Right atrium auricular region (tissue), 2 donors: ENCODE data around the gene STXBP1. TPM values are rescaled to one million over a fixed set of nuclear protein-coding genes. Genes with fewer than 3 reads are reported as not detected.

Experiments used
- DNase-seq: peaks from one replicate; pipeline ENCODE4 v3.0.0-alpha.2; 2019; ENCODE audit warnings: low spot score
- H3K27ac ChIP-seq, 2 donors: fragments of 200-600 bp; sonication (generic); 1 replicate in 1 of 2; 2 replicates in 1 of 2; pipeline ENCODE4 v1.5.1; 2016 to 2019
- H3K27me3 ChIP-seq, 2 donors: fragments of 200-600 bp; sonication (generic); one replicate each; pipeline versions ENCODE4 v1.5.1 to v1.6.0; 2017 to 2019
- H3K36me3 ChIP-seq: fragments of 200-600 bp; sonication (generic); one replicate; pipeline ENCODE4 v1.5.1; 2016
- H3K4me1 ChIP-seq, 2 donors: fragments of 200-600 bp; sonication (generic); one replicate each; pipeline versions ENCODE4 v1.5.1 to v1.6.0; 2017 to 2019
- H3K4me3 ChIP-seq, 2 donors: fragments of 200-600 bp; sonication (generic); 1 replicate in 1 of 2; 2 replicates in 1 of 2; pipeline ENCODE4 v1.5.1; 2017 to 2019; ENCODE audit warnings: mild to moderate bottlenecking in 1 of 2, moderate library complexity in 1 of 2
- H3K9me3 ChIP-seq, 2 donors: fragments of 200-600 bp; sonication (generic); one replicate each; pipeline ENCODE4 v1.5.1; 2019
- CTCF ChIP-seq, 2 donors: fragments of 200-600 bp; sonication (generic); IDR thresholded peaks; one replicate each; pipeline ENCODE4 v1.5.1; 2019; ENCODE audit warnings: antibody characterized with exemption in 2 of 2
- total RNA-seq, 2 donors: library from RNA; depleted of rRNA; stranded (reverse); fragments of >200 nt; gene quantifications; one replicate each; pipeline ENCODE4 v1.1.0, GENCODE V29; 2016

The STXBP1 gene
- total RNA-seq, 2 donors from 2014 or later: 44.9 to 72.8 TPM

DNA sequence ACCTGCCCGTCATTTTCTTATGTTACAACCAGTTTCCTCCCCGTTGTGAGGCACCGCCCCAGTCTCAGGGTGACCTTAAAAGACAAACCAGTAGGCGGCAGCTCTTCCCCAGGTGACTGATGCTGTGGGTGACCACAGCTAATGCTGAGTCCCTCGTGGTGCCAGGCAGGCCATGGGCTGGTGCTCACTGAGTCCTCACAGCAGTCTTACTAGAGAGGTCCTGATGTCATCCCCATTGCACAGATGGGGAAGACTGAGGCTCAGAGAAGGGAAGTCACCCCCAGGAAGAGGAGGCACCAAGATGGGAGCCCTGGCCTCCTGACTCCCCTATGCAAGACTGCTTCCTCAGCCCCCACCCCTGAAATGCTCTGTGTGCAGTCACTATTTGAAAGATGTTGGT, 95.7 kb downstream of the STXBP1 start:
- H3K4me1 ChIP-seq: no peaks in the 10 kb centered on the region
- no peaks in the 10 kb centered on the region for H3K36me3 ChIP-seq
- DNase-seq: no peak
- no peaks in the 10 kb centered on the region for H3K27me3 ChIP-seq
- H3K4me3 ChIP-seq: no peak overlapping the region
- no peak for TF ChIP-seq CTCF (IDR thresholded peaks at IDR 0.05)
- H3K9me3 ChIP-seq: no peaks in the 10 kb centered on the region
- H3K27ac ChIP-seq: no peak overlapping the region

DNA sequence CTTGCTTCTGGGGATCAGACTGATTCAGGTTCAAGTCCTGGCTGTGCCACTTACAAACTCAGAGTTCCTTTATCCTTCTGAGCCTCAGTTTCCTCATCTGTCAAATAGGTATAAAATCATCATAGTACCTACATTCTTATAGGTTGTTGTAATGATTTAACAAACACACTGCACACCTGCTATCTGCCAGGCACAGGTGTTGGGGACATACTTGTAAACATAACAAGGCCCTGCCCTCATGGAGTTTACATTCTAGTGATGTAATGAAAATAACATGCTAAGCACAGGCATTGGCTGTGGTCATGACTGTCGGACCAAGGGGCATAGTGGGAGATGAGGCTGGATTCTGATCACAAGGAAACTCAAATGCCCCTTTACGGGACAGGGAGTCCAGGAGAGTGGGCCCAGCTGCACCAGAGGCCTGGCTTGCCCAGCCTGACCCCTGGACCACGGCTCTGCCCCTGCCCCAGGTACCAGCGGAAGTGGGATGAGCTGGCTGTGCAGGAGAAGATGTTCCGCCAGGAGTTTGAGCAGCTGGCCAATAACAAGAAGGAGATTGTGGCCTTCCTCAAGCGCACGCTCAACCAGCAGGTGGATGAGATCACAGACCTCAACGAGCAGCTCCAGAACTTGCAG, 97.0 kb downstream of the STXBP1 start:
- TF ChIP-seq CTCF (IDR thresholded peaks at IDR 0.05): no peak
- H3K27ac ChIP-seq: no peak overlapping the region
- no peaks in the 10 kb centered on the region for H3K36me3 ChIP-seq
- no peak for DNase-seq
- H3K4me1 ChIP-seq: peaks cover 0 to 2% of the 10 kb centered on the region in 2 donors
- H3K27me3 ChIP-seq: no peaks in the 10 kb centered on the region
- no peak overlapping the region for H3K4me3 ChIP-seq
- no peaks in the 10 kb centered on the region for H3K9me3 ChIP-seq

- H3K36me3 ChIP-seq: no peaks in the 10 kb centered on the region
- no peak overlapping the region for H3K4me3 ChIP-seq
- TF ChIP-seq CTCF (IDR thresholded peaks at IDR 0.05): no peak
- H3K27ac ChIP-seq: no peak overlapping the region
- DNase-seq: no peak
- H3K27me3 ChIP-seq: no peaks in the 10 kb centered on the region
- peaks cover 0 to 13% of the 10 kb centered on the region in 2 donors for H3K4me1 ChIP-seq
- H3K9me3 ChIP-seq: no peaks in the 10 kb centered on the region
Observed at GRCh38 chr9:127710204-127710783, 98.2 kb downstream of the STXBP1 start.

- H3K27ac ChIP-seq: no peak overlapping the region
- no peak overlapping the region for H3K4me3 ChIP-seq
- peaks cover 0 to 17% of the 10 kb centered on the region in 2 donors for H3K4me1 ChIP-seq
- H3K36me3 ChIP-seq: no peaks in the 10 kb centered on the region
- H3K27me3 ChIP-seq: no peaks in the 10 kb centered on the region
- H3K9me3 ChIP-seq: no peaks in the 10 kb centered on the region
- no peak for DNase-seq
- TF ChIP-seq CTCF (IDR thresholded peaks at IDR 0.05): no peak
Observed at GRCh38 chr9:127711226-127711701, 99.2 kb downstream of the STXBP1 start.

DNA sequence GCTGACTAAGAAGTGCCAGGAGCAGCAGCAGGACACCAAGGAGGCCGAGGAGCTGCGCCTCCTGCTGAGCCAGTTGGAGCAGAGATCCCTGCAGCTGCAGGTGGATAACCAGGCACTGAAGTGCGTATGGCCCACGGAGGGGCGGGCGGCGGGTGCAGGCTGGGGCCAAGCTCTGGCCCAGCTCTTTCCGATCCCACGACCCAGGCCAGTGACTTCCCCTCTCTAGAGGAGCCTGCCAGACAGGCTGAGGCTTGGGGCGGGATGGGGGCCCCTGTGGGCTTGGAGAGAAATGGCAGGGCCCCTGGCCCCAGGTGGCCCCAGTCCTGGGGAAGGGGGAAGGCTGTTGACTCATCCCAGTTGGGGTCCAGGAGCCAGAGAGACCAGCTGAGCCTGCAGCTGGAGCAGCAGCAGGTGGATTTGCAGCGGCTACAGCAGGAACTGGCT, 99.8 kb downstream of the STXBP1 start:
- Histone ChIP-seq H3K27ac (no peak overlapping the region), H3K36me3 (no peaks in the 10 kb centered on the region), H3K27me3 (no peaks in the 10 kb centered on the region), H3K4me3 (no peak overlapping the region), H3K4me1 (peaks cover 0 to 19% of the 10 kb centered on the region in 2 donors), H3K9me3 (no peaks in the 10 kb centered on the region)
- no peak for DNase-seq
- no peak for TF ChIP-seq CTCF (IDR thresholded peaks at IDR 0.05)
